Measurements from ENCODE around the gene TSSK1B.
"Not testable (repeated sequence)": the region's sequence is repeated elsewhere in the genome, so short reads cannot be mapped to it uniquely, and the experiment has no call there.

The TSSK1B gene

DNA sequence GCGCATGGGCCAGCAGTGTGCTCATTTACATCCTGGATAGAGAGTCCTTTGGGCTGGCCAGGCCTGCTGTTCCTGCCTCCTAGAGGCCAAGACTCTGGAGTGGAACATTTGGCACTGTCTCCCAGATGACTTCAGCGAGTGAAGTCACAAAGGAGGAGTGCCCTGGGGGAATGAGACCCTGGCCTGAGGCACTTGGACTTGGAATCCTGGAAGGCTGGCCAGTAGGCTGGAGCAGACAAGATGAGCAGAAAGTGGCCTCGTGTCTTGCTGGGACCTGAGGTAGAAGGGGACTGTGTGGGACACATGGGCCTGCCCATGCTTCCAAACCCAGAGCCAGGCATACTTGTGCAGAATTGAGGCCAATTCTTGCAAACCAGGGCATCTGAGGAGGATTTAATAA lies at the start of gene TSSK1B:
TSS of gene TSSK1B (minus strand) at position 101 of the 400 bp plus-strand sequence. CDS start 150 bp downstream, outside the sequence.
- DNase-seq (ENCODE audit: low read depth in 2 of 2), result no peak

DNA sequence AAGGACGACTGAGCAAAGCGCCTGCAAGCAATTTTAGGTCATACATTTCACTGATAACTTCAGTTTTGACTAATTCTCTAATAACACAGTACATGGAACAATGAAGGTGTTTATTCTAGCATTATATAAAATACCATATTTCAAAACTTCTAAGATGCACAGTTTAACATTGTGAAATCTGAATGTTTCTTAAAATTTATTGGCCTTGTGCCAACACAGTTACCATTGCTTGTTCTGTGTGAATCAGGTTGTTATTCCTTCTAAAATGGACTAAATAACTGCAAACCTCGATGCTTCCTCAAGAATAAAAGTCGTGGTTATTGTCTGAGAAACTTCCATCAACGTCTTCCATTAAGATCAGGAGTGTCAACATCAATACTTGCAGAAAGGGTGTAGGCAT lies 45.5 kb upstream of the TSSK1B start:
- DNase-seq (ENCODE audit: low read depth in 2 of 2), result no peak

GRCh38 chr5:113478691-113479090 lies 43.9 kb upstream of the TSSK1B start:
- DNase-seq (ENCODE audit: low read depth in 2 of 2), result no peak

GRCh38 chr5:113474100-113474728 lies 39.4 kb upstream of the TSSK1B start:
- DNase-seq (ENCODE audit: low read depth in 2 of 2), result no peak

DNA sequence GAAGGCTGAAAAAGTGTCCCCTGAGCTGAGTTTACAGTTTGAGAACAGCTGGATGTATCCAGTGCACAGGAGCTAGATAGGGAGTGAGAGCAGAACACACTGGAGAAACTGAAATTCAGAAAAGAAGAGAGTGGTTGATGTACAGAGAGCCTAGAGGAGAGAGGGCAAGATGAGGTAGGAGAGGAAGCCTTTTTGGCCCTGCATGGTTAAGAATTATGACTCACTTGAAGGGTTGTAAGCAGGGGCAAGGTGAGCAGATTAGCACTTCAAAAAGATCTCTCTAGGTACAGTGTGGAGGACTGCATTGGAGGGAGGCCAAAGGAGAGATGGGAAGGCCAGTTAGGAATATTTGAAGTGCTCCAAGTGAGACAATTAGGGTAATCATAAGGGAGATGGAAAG lies 28.2 kb upstream of the TSSK1B start:
- no peak for DNase-seq (ENCODE audit: low read depth in 2 of 2)

GRCh38 chr5:113457106-113457505 lies 22.3 kb upstream of the TSSK1B start:
- DNase-seq (ENCODE audit: low read depth in 2 of 2), result not testable (repeated sequence)

DNA sequence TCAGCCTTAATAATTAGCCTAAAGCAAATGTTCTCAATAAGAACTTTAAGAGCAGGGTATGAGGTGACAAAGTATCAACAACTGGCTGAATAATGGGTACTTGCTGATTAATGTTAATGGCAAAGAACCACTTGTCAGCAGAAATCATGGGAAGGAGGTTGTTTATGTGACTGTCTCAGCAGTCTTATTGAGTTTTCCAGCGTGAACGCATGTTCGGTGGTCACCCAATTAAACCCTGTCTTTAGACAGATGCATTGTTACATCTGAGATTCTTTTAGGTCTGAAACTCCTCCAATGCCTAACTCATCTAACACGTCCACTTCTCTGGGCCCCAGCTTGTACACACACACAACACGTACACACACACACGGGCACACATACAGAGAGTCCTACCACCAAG lies 18.2 kb upstream of the TSSK1B start:
- DNase-seq (ENCODE audit: low read depth in 2 of 2), result no peak

GRCh38 chr5:113451797-113452196 lies 17.0 kb upstream of the TSSK1B start:
- DNase-seq (ENCODE audit: low read depth in 2 of 2), result no peak

DNA sequence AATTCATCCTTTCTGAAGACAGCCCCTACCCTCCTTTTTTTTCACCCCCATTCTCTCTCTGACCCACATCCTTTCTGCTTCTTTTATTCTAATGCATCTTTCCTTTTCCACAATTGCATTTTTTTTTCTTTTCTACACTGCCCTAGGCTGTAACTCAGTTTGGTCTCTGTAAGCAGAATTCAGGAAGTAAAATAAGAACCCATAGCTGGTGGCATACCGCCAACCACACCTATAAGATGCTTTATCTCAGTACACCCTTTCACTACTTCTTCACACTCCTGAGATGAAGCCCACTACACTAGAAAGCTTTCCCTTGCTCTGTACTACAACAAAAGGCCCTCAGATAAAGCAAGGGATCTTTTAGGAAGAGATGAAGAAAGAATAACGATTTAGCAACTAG lies 16.1 kb upstream of the TSSK1B start:
- DNase-seq (ENCODE audit: low read depth in 2 of 2), result no peak

DNA sequence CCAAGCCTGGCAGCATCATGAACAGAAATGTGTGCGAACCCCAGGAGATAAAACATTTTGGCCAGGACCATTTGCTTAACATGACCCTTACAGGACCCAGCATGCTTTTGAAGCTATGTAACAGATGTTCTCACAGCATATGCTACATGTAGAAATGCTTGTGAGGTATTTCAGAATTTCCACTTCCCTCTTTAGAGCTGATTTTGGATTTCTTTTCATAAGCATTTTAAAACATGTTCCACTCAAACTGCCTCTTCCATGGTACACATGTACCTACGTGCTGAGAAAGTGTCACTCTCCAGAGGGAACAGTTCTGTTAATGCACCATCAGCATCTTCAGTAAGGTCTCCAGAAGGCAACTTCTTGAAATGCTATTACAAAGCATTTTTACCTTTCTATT lies 15.7 kb upstream of the TSSK1B start:
- DNase-seq (ENCODE audit: low read depth in 2 of 2), result no peak

DNA sequence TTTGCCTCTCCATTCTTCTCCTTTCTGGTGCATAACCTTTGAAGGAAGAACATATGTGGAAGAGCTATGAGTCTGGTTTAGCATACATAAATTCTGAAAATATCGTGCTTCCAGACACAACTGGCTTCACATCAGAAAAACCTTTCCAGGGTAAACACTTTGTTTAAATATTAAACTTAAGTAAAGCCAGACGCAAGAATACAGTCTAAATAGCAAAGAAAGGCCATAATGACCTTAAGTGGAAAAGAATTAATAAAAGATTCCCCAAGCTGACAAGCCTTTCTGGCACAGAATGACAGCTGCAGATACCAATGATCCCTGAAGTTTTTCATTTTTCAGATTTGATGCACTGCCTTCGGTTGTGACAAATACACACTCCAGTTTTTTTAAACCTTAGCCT lies 13.5 kb upstream of the TSSK1B start:
- no peak for DNase-seq (ENCODE audit: low read depth in 2 of 2)

- DNase-seq (ENCODE audit: low read depth in 2 of 2), result no peak
These were observed 12.8 kb upstream of the TSSK1B start for GRCh38 chr5:113447498-113448050.

GRCh38 chr5:113446358-113446927 lies 11.7 kb upstream of the TSSK1B start:
- DNase-seq (ENCODE audit: low read depth in 2 of 2), result no peak

DNA sequence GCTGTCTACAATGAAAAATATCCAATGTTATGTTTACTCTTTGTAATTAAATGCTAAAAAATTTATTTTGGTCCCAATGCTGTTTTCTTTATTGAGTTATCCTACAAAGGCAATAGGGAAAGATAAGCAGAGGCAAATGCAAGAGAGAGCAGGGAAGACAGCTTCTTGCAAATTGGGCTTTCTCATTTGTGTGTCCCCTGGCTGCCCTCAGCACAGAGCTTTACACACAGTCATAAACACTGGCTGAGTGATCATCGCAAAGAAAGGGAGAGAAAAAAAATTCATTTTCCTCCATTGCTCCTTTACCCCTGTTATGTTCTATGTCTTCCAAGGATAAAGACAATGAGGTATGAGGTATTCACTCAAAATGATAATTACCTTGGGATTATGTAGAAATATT lies 2.3 kb upstream of the TSSK1B start:
- DNase-seq (ENCODE audit: low read depth in 2 of 2), result no peak

DNA sequence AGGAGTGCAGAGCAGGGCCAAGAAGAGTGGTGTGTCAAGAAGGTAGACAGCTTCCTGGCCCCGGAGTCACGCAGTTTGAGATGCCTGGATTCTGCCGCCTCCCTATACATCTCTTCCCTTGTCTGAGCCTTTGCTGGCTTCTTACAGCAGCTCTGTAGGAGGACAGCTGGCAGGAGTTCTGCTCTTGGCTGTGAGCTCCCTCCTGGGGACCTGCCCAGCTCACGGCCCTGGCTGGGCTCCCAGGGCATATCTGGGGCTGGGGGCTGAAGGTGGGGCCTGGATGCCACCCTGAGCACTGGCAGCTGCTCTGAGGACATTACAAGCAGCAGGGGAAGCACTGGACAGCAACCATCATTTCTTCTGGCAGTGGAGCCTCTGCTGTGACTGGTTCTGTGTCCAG lies 786 bp upstream of the TSSK1B start:
- no peak for DNase-seq (ENCODE audit: low read depth in 2 of 2)

DNA sequence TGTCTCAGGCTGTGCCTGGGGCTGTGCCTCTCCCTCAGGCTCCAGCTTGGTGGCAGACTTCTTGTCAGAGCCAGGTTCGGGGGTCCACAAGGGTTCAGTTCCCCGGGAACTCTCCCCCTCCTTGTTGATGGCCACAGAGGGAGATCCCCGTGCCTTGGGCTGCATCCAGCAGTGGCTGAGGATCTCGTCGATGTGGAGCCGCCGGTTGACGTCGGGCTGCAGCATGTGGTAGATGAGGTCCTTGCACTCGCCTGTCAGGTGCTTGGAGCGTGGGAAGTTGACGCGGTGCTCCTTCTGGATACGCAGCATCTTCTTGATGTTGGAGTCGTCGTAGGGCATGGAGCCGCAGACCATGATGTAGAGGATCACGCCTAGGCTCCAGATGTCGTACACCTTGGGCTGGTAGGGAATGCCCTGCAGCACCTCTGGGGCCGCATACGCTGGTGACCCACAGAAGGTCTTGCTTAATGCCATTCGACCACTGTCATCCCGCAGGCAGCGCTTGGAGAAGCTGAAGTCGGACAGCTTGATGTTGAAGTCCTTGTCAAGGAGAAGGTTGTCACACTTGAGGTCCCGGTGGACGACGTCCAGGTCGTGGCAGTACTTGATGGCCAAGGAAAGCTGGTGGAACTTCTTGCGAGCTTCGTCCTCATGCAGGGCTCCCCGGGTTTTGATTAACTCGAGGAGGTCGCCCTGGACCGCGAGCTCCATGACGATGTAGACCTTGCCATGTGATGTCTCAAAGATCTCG lies 752 bp downstream of the TSSK1B start:
- DNase-seq (ENCODE audit: low read depth in 2 of 2), result no peak

DNA sequence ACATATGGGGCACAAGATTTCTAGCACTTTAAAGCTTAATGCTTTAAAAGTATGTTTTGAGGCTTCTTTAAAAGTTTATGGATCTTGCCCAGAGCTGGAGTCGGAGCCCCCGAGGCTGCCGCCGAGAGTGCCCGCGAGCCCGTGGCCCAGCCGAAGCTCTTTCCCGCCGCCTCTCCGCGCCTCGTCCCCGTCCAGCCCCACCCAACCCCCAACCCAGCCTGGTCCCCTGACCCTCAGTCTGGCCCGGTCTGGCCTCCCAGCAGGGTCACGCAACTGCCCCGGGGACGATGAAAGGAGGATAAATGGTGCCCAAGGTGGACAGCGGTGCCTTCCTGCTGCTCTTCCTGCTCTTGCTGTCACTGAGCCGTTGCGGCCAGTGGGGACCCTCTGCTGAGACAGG lies 1.7 kb downstream of the TSSK1B start:
- no peak for DNase-seq (ENCODE audit: low read depth in 2 of 2)

GRCh38 chr5:113427871-113428574 lies 6.8 kb downstream of the TSSK1B start:
- DNase-seq (ENCODE audit: low read depth in 2 of 2), result no peak

GRCh38 chr5:113425909-113426308 lies 8.9 kb downstream of the TSSK1B start:
- DNase-seq (ENCODE audit: low read depth in 2 of 2), result no peak

DNA sequence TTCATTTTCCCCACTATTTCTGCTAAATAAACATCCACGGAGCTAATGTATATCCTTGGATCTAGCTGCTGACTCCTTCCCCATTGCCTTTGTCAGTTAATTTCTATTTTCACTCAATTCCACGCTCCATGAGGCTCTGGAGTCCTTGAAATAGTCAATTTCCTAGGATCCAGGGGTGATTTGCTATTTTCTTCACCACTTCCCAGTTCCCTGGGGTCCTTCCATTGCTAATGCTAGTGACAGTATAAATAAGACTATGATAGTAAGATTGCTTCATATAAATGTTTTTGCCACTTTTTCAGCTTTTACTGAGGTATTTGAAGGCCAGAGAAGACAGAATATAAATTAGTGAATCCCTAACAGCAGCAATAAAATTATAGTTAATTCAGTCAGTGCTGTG lies 13.1 kb downstream of the TSSK1B start:
- no peak for DNase-seq (ENCODE audit: low read depth in 2 of 2)

DNA sequence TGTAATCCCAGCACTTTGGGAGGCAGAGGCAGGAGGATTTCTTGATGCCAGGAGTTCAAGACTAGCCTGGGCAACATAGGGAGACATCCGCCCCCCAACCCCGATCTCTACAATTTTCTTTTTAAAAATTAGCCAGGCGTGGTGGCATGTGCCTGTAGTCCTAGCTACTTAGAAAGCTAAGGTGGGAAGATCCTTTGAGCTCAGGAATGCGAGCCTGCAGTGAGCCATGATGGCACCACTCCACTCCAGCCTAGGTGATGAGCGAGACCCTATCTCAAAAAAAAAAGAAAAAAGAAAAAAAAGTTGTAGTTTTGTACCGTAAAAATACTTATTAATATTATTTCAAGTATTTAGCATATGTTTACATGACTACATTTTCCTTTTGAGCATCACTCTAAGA lies 29.3 kb downstream of the TSSK1B start:
- no peak for DNase-seq (ENCODE audit: low read depth in 2 of 2)

GRCh38 chr5:113404269-113404668 lies 30.5 kb downstream of the TSSK1B start:
- DNase-seq (ENCODE audit: low read depth in 2 of 2), result no peak
